OCI-LY1 (cell line): ENCODE measurements around the gene GRM7.

Source experiments
- H2AFZ ChIP-seq: fragments of 200-600 bp; sonication (generic), shearing (Covaris generic); 2 replicates; pipeline ENCODE4 v1.6.0; 2014; ENCODE audit warnings: antibody characterized with exemption, mild to moderate bottlenecking, low read length
- H3F3A ChIP-seq: fragments of 200-600 bp; sonication (generic), shearing (Covaris generic); 2 replicates; pipeline ENCODE4 v1.6.0; 2014; ENCODE audit warnings: mild to moderate bottlenecking, antibody characterized with exemption, low read length, moderate library complexity; ENCODE audit not compliant: insufficient read depth
- H3K27ac ChIP-seq: fragments of 200-600 bp; sonication (generic); 2 replicates; pipeline ENCODE4 v1.5.1; 2014; ENCODE audit warnings: low read length, mixed run types, mild to moderate bottlenecking, low read depth; ENCODE audit not compliant: poor library complexity, severe bottlenecking
- H3K27me3 ChIP-seq: fragments of 200-600 bp; sonication (generic); 2 replicates; pipeline ENCODE4 v1.6.0; 2014; ENCODE audit warnings: antibody characterized with exemption, mild to moderate bottlenecking, low read length, moderate library complexity; ENCODE audit not compliant: insufficient read depth
- H3K36me3 ChIP-seq: fragments of 200-600 bp; sonication (generic); 2 replicates; pipeline ENCODE4 v1.6.1; 2014; ENCODE audit warnings: mild to moderate bottlenecking, antibody characterized with exemption, low read length, moderate library complexity, mixed read lengths; ENCODE audit not compliant: insufficient read depth
- H3K4me1 ChIP-seq: fragments of 200-600 bp; sonication (generic); 2 replicates; pipeline ENCODE4 v1.5.1; 2014; ENCODE audit warnings: mild to moderate bottlenecking, low read length, moderate library complexity; ENCODE audit not compliant: insufficient read depth, severe bottlenecking
- H3K4me2 ChIP-seq: fragments of 200-600 bp; sonication (generic), shearing (Covaris generic); 2 replicates; pipeline ENCODE4 v1.6.1; 2014; ENCODE audit warnings: low read length
- H3K4me3 ChIP-seq: fragments of 200-600 bp; sonication (generic); 2 replicates; pipeline ENCODE4 v1.5.1; 2014; ENCODE audit warnings: low read length, low read depth, mild to moderate bottlenecking, mixed read lengths; ENCODE audit not compliant: poor library complexity, severe bottlenecking
- H3K79me2 ChIP-seq: fragments of 200-600 bp; shearing (Covaris generic); 2 replicates; pipeline ENCODE4 v1.6.1; 2016; ENCODE audit warnings: mixed run types, low read length, mixed read lengths; ENCODE audit not compliant: insufficient read depth
- H3K9ac ChIP-seq: fragments of 200-600 bp; sonication (generic), shearing (Covaris generic); 2 replicates; pipeline ENCODE4 v1.6.1; 2014; ENCODE audit warnings: mild to moderate bottlenecking, low read length, mixed read lengths
- H3K9me2 ChIP-seq: fragments of 200-600 bp; sonication (generic), shearing (Covaris generic); 2 replicates; pipeline ENCODE4 v1.6.1; 2014; ENCODE audit warnings: low read depth, mild to moderate bottlenecking, low read length, mixed read lengths
- H3K9me3 ChIP-seq: fragments of 200-600 bp; shearing (Covaris generic); 2 replicates; pipeline ENCODE4 v1.6.1; 2014; ENCODE audit warnings: low read length, mixed read lengths
- H4K20me1 ChIP-seq: fragments of 200-600 bp; sonication (generic), shearing (Covaris generic); 2 replicates; pipeline ENCODE4 v1.6.0; 2016; ENCODE audit warnings: mild to moderate bottlenecking, low read length; ENCODE audit not compliant: insufficient read depth
- CTCF ChIP-seq: fragments of 200-600 bp; sonication (generic), shearing (Covaris generic); IDR thresholded peaks from 2 replicates; pipeline ENCODE4 v1.5.1; 2017; ENCODE audit warnings: mild to moderate bottlenecking, antibody characterized with exemption, low read length, moderate library complexity, mixed read lengths
- EZH2 ChIP-seq: fragments of 200-600 bp; sonication (generic), shearing (Covaris generic); IDR thresholded peaks from 2 replicates; pipeline ENCODE4 v1.8.0; 2017; ENCODE audit warnings: borderline replicate concordance, mixed run types, mild to moderate bottlenecking, antibody characterized with exemption, low read length, moderate library complexity, mixed read lengths

GRM7 gene

GRCh38 chr3:7423036-7423435, 562.1 kb downstream of the GRM7 start:
- Histone ChIP-seq H3K27me3 (no peaks in the 10 kb centered on the region), H3K27ac (no peak overlapping the region), H3K4me2 (no peak overlapping the region), H3K79me2 (no peaks in the 10 kb centered on the region), H2AFZ (no peak overlapping the region), H3K4me3 (no peak overlapping the region), H3K9ac (no peak overlapping the region), H3K9me2 (no peaks in the 10 kb centered on the region), H3K4me1 (no peaks in the 10 kb centered on the region), H3F3A (no peaks in the 10 kb centered on the region), H3K36me3 (no peaks in the 10 kb centered on the region), H3K9me3 (no peaks in the 10 kb centered on the region), H4K20me1 (no peaks in the 10 kb centered on the region)
- TF ChIP-seq EZH2 (no peak), CTCF (no peak)

GRCh38 chr3:7423995-7424394, 563.1 kb downstream of the GRM7 start:
- Histone ChIP-seq H3K79me2 (no peaks in the 10 kb centered on the region), H3K27me3 (no peaks in the 10 kb centered on the region), H3K4me3 (no peak overlapping the region), H3K4me1 (no peaks in the 10 kb centered on the region), H3K9ac (no peak overlapping the region), H4K20me1 (no peaks in the 10 kb centered on the region), H3F3A (no peaks in the 10 kb centered on the region), H3K4me2 (no peak overlapping the region), H3K9me3 (no peaks in the 10 kb centered on the region), H3K36me3 (no peaks in the 10 kb centered on the region), H2AFZ (no peak overlapping the region), H3K27ac (no peak overlapping the region), H3K9me2 (no peaks in the 10 kb centered on the region)
- TF ChIP-seq CTCF (no peak), EZH2 (no peak)

- no peaks in the 10 kb centered on the region for H3K4me1 ChIP-seq
- no peak overlapping the region for H3K4me2 ChIP-seq
- TF ChIP-seq CTCF (no peak), EZH2 (no peak)
- no peak overlapping the region for H2AFZ ChIP-seq
- no peaks in the 10 kb centered on the region for H3K36me3 ChIP-seq
- no peaks in the 10 kb centered on the region for H3K79me2 ChIP-seq
- H3K27ac ChIP-seq: no peak overlapping the region
- no peaks in the 10 kb centered on the region for H3K9me3 ChIP-seq
- H3K27me3 ChIP-seq: no peaks in the 10 kb centered on the region
- H3K9me2 ChIP-seq: no peaks in the 10 kb centered on the region
- no peak overlapping the region for H3K9ac ChIP-seq
- H4K20me1 ChIP-seq: no peaks in the 10 kb centered on the region
- no peaks in the 10 kb centered on the region for H3F3A ChIP-seq
- H3K4me3 ChIP-seq: no peak overlapping the region
These were observed 567.3 kb downstream of the GRM7 start for GRCh38 chr3:7428206-7428718.
